Measurements from ENCODE around the gene SYT14.
A peak's percentile ranks its signal among the peaks of the same experiment; 100 is the strongest.
"Not testable (repeated sequence)": the region's sequence is repeated elsewhere in the genome, so short reads cannot be mapped to it uniquely, and the experiment has no call there.

The SYT14 gene

DNA sequence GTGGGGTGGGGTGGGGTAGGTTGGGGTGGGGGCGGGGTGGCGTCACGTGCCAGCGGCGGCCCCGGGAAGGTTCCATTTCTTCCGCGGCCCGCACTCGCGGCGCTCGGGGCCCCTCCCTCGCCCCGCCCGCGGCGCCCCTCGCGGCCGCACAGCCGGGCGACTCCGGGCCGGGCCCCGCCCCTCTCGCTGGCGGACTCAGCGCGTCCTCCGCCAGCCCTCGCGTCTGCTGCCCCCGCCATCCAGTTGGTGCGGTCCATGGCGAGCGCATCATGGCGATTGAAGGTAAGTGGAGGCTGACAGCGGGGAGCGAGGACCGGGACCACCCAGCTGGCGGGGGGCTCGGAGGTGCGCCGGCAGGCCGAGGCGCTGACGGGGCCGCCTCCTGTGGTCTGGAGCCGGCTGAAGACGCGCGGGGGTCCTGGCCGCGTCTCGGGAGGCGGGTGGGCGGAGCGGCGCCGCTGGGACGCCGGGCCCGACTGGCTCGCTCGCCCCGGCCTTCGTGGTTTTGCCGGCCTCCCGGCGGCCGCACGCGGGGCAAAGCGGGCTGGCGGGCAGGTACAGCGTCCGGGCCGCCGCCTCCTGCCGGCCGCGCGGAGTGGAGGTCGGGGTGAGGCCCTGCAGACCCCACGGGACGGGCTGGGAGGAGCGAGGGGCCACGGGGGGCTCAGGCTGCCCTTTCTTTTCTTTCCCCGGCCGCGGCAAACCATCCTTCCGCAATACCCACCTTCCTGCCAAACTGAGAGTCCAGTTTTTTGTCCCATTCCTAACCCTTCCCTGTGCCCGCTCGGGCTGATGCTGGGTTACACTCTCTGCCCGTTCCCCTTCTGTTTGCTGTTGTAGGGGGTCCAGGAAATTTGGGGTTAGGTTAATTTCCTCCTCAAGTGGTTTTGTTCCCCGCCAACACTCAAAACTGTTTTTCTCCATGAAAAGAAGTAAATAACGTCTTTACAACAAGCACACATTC is at the start of gene SYT14:
Gene SYT14, plus strand, starts transcription at position 222 of the 964 bp plus-strand sequence. Its CDS starts 48 bp downstream, at position 270.
- no peak for TF ChIP-seq ELF4 (IDR thresholded peaks at IDR 0.05)
- no peak for TF ChIP-seq FOXM1 (IDR thresholded peaks at IDR 0.05; ENCODE audit: borderline replicate concordance)
- TF ChIP-seq ZNF384 (IDR thresholded peaks at IDR 0.05), result no peak
- no peak for TF ChIP-seq NFRKB (IDR thresholded peaks at IDR 0.05)
- no peak for TF ChIP-seq SP1 (IDR thresholded peaks at IDR 0.05)
- no peak for TF ChIP-seq TARDBP (IDR thresholded peaks at IDR 0.05)
- TF ChIP-seq FOXA1 (IDR thresholded peaks at IDR 0.05), result no peak
- TF ChIP-seq SUZ12 (IDR thresholded peaks at IDR 0.05), result no peak
- no peak for TF ChIP-seq LEF1 (IDR thresholded peaks at IDR 0.05; ENCODE audit: borderline replicate concordance)
- no peak for TF ChIP-seq HDGF (IDR thresholded peaks at IDR 0.05; ENCODE audit: borderline replicate concordance)
- no peak for TF ChIP-seq BHLHE40 (IDR thresholded peaks at IDR 0.05; ENCODE audit: borderline replicate concordance)
- TF ChIP-seq ARNT (IDR thresholded peaks at IDR 0.05), result no peak
- TF ChIP-seq PKNOX1 (IDR thresholded peaks at IDR 0.05), result no peak
- no peak for TF ChIP-seq CTBP1 (IDR thresholded peaks at IDR 0.05; ENCODE audit: borderline replicate concordance)
- TF ChIP-seq FOXK2 (IDR thresholded peaks at IDR 0.05), result no peak
- TF ChIP-seq L3MBTL2 (conservative IDR thresholded peaks at IDR 0.05), result no peak; the same call in 1 of the 2 replicates
- ChIA-PET CTCF (interaction anchor here (0.5 kb wide), 1 partner anchor 12 kb away, joined by 4 read pairs; no protein-coding TSS in a partner anchor), POLR2A (no interaction called here)
- peak; percentile 81 for DNase-seq (ENCODE audit: extremely low spot score)

DNA sequence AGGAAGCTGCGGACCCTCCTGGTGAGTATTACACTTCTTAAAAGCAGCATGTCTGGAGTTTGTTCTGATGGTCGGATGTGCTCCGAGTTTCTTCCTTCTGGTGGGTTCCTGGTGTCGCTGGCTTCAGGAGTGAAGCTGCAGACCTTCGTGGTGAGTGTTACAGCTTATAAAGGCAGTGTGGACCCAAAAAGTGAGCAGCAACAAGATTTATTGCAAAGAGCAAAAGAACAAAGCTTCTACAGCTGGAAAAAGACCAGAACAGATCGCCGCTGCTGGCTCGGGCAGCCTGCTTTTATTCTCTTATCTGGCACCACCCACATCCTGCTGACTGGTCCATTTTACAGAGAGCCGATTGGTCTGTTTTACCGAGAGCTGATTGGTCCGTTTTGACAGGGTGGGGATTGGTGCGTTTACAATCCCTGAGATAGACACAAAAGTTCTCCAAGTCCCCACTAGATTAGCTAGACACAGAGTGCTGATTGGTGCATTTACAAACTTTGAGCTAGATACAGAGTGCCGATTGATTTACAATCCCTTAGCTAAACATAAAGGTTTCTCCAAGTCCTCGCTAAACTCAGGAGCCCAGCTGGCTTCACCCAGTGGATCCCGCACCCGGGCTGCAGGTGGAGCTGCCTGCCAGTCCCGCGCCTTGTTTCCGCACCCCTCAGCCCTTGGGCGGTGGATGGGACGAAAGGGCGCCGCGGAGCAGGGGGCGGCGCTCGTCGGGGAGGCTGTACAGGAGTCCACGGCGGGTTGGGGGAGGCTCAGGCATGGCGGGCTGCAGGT is 49.5 kb upstream of the SYT14 start:
- DNase-seq (ENCODE audit: extremely low spot score); POLR2A ChIA-PET: not testable (repeated sequence)
- CTCF ChIA-PET, result interaction anchor here (0.7 to 1.3 kb wide), 2 partner anchors 12 to 33 kb away, joined by 3 to 4 read pairs; no protein-coding TSS in a partner anchor

GRCh38 chr1:209889077-209889418 is 49.0 kb upstream of the SYT14 start:
- CTCF ChIA-PET, result no interaction called here
- DNase-seq (ENCODE audit: extremely low spot score), result no peak
- POLR2A ChIA-PET, result no interaction called here
- TF ChIP-seq ZNF384 (IDR thresholded peaks at IDR 0.05) (no peak), LEF1 (IDR thresholded peaks at IDR 0.05; ENCODE audit: borderline replicate concordance) (no peak), PKNOX1 (IDR thresholded peaks at IDR 0.05) (no peak), BHLHE40 (IDR thresholded peaks at IDR 0.05; ENCODE audit: borderline replicate concordance) (no peak), HDGF (IDR thresholded peaks at IDR 0.05; ENCODE audit: borderline replicate concordance) (no peak), CTBP1 (IDR thresholded peaks at IDR 0.05; ENCODE audit: borderline replicate concordance) (no peak), TARDBP (IDR thresholded peaks at IDR 0.05) (no peak), SP1 (IDR thresholded peaks at IDR 0.05) (no peak), ELF4 (IDR thresholded peaks at IDR 0.05) (no peak), NFRKB (IDR thresholded peaks at IDR 0.05) (no peak), FOXK2 (IDR thresholded peaks at IDR 0.05) (no peak)

GRCh38 chr1:209890641-209891330 is 47.2 kb upstream of the SYT14 start:
- TF ChIP-seq ELF4 (IDR thresholded peaks at IDR 0.05) (no peak), PKNOX1 (IDR thresholded peaks at IDR 0.05) (no peak), ZNF384 (IDR thresholded peaks at IDR 0.05) (no peak), HDGF (IDR thresholded peaks at IDR 0.05; ENCODE audit: borderline replicate concordance) (no peak), TARDBP (IDR thresholded peaks at IDR 0.05) (no peak), SUZ12 (IDR thresholded peaks at IDR 0.05) (no peak), FOXM1 (IDR thresholded peaks at IDR 0.05; ENCODE audit: borderline replicate concordance) (no peak), LEF1 (IDR thresholded peaks at IDR 0.05; ENCODE audit: borderline replicate concordance) (no peak), FOXA1 (IDR thresholded peaks at IDR 0.05) (no peak)

GRCh38 chr1:209893751-209894150 is 44.3 kb upstream of the SYT14 start:
- CTCF ChIA-PET, result no interaction called here
- TF ChIP-seq BHLHE40 (IDR thresholded peaks at IDR 0.05; ENCODE audit: borderline replicate concordance) (no peak), FOXA1 (IDR thresholded peaks at IDR 0.05) (no peak), ARNT (IDR thresholded peaks at IDR 0.05) (no peak), LEF1 (IDR thresholded peaks at IDR 0.05; ENCODE audit: borderline replicate concordance) (no peak), ELF4 (IDR thresholded peaks at IDR 0.05) (no peak), CTBP1 (IDR thresholded peaks at IDR 0.05; ENCODE audit: borderline replicate concordance) (no peak), FOXK2 (IDR thresholded peaks at IDR 0.05) (no peak), HDGF (IDR thresholded peaks at IDR 0.05; ENCODE audit: borderline replicate concordance) (no peak), TARDBP (IDR thresholded peaks at IDR 0.05) (no peak), L3MBTL2 (conservative IDR thresholded peaks at IDR 0.05) (no peak), SP1 (IDR thresholded peaks at IDR 0.05) (no peak), ZNF384 (IDR thresholded peaks at IDR 0.05) (no peak), NFRKB (IDR thresholded peaks at IDR 0.05) (no peak), FOXM1 (IDR thresholded peaks at IDR 0.05; ENCODE audit: borderline replicate concordance) (no peak), PKNOX1 (IDR thresholded peaks at IDR 0.05) (no peak), SUZ12 (IDR thresholded peaks at IDR 0.05) (no peak)
- POLR2A ChIA-PET, result interaction anchor here (0.6 kb wide), 1 partner anchor 611 kb away, joined by 4 read pairs; no protein-coding TSS in a partner anchor
- DNase-seq (ENCODE audit: extremely low spot score), result peak; percentile 6

More at GRCh38 chr1:209890641-209891330, 47.2 kb upstream of the SYT14 start:
- peak; percentile 0 for DNase-seq (ENCODE audit: extremely low spot score)
- ChIA-PET CTCF (interaction anchor here (1.3 kb wide), 1 partner anchor 9 kb away, joined by 6 read pairs; no protein-coding TSS in a partner anchor), POLR2A (no interaction called here)

All from HEK293T (cell line).